SK-N-SH treated with all-trans-retinoic acid at 6 μM for 48 hours (cell line): ENCODE data around the gene COL6A1.
"Not testable (repeated sequence)": the region's sequence is repeated elsewhere in the genome, so short reads cannot be mapped to it uniquely, and the experiment has no call there.

ENCODE experiments used
- ATAC-seq: fragments of 200-7000 bp; cut with Tn5 transposase; 3 replicates; pipeline ENCODE4 v1.9.1; 2020; ENCODE audit warnings: mild to moderate bottlenecking, moderate library complexity
- ARNTL ChIP-seq: fragments of 450-650 bp; formaldehyde crosslinking; IDR thresholded peaks from 2 replicates; pipeline ENCODE4 v1.5.0; 2020; ENCODE audit warnings: low read depth, mild to moderate bottlenecking, moderate library complexity, borderline replicate concordance
- BACH2 ChIP-seq: fragments of 250-450 bp; sonication (Bioruptor Pico); IDR thresholded peaks from 2 replicates; pipeline ENCODE4 v1.9.0; 2021; ENCODE audit warnings: mild to moderate bottlenecking, borderline replicate concordance
- CREB5 ChIP-seq: fragments of 250-450 bp; sonication (Bioruptor Pico); IDR thresholded peaks from 2 replicates; pipeline ENCODE4 v1.5.1; 2020; ENCODE audit warnings: low read depth, mild to moderate bottlenecking, moderate library complexity
- CSDC2 ChIP-seq: fragments of 250-450 bp; sonication (Bioruptor Pico); IDR thresholded peaks from 2 replicates; pipeline ENCODE4 v1.5.0; 2020; ENCODE audit warnings: mild to moderate bottlenecking, moderate library complexity
- ESRRG ChIP-seq: fragments of 250-450 bp; sonication (Bioruptor Pico); IDR thresholded peaks from 2 replicates; pipeline ENCODE4 v1.6.1; 2021; ENCODE audit warnings: mild to moderate bottlenecking
- GLIS3 ChIP-seq: fragments of 250-450 bp; sonication (Bioruptor Pico); IDR thresholded peaks from 2 replicates; pipeline ENCODE4 v1.5.0; 2020; ENCODE audit warnings: mild to moderate bottlenecking, moderate library complexity
- OSR1 ChIP-seq: fragments of 250-450 bp; sonication (Bioruptor Pico); IDR thresholded peaks from 2 replicates; pipeline ENCODE4 v1.8.0; 2022; ENCODE audit warnings: moderate library complexity, mild to moderate bottlenecking, inconsistent platforms
- PATZ1 ChIP-seq: fragments of 250-450 bp; sonication (Bioruptor Pico); IDR thresholded peaks from 2 replicates; pipeline ENCODE4 v1.8.0; 2020; ENCODE audit warnings: mild to moderate bottlenecking, moderate library complexity, borderline replicate concordance
- RARB ChIP-seq: fragments of 250-450 bp; sonication (Bioruptor Pico); IDR thresholded peaks from 2 replicates; pipeline ENCODE4 v1.8.0; 2021; ENCODE audit warnings: mild to moderate bottlenecking, moderate library complexity
- SNAI2 ChIP-seq: fragments of 250-450 bp; sonication (Bioruptor Pico); IDR thresholded peaks from 2 replicates; pipeline ENCODE4 v1.5.0; 2020; ENCODE audit warnings: mild to moderate bottlenecking, moderate library complexity
- TCF4 ChIP-seq: fragments of 250-450 bp; sonication (Bioruptor Pico); IDR thresholded peaks from 2 replicates; pipeline ENCODE4 v1.8.0; 2021; ENCODE audit warnings: mild to moderate bottlenecking, moderate library complexity, borderline replicate concordance
- TOX ChIP-seq: fragments of 250-450 bp; sonication (Bioruptor Pico); IDR thresholded peaks from 2 replicates; pipeline ENCODE4 v1.8.0; 2021; ENCODE audit warnings: mild to moderate bottlenecking, moderate library complexity, borderline replicate concordance
- TSHZ2 ChIP-seq: fragments of 250-450 bp; sonication (Bioruptor Pico); IDR thresholded peaks from 2 replicates; pipeline ENCODE4 v1.5.0; 2020; ENCODE audit warnings: mild to moderate bottlenecking, moderate library complexity
- ZC3H10 ChIP-seq: fragments of 250-450 bp; sonication (Bioruptor Pico); IDR thresholded peaks from 2 replicates; pipeline ENCODE4 v1.5.1; 2021; ENCODE audit warnings: mild to moderate bottlenecking, moderate library complexity
- ZFP30 ChIP-seq: fragments of 450-650 bp; formaldehyde crosslinking; IDR thresholded peaks from 2 replicates; pipeline ENCODE4 v1.5.0; 2022; ENCODE audit warnings: mild to moderate bottlenecking, moderate library complexity
- ZNF565 ChIP-seq: fragments of 450-650 bp; formaldehyde crosslinking; conservative IDR thresholded peaks from 2 replicates; pipeline ENCODE4 v1.5.0; 2020; ENCODE audit warnings: low read depth, mild to moderate bottlenecking, moderate library complexity
- ZNF70 ChIP-seq: fragments of 450-650 bp; formaldehyde crosslinking; IDR thresholded peaks from 2 replicates; pipeline ENCODE4 v1.5.0; 2020; ENCODE audit warnings: mild to moderate bottlenecking, moderate library complexity
- ZNF8 ChIP-seq: fragments of 450-650 bp; formaldehyde crosslinking; IDR thresholded peaks from 2 replicates; pipeline ENCODE4 v1.5.0; 2020; ENCODE audit warnings: mild to moderate bottlenecking, moderate library complexity

COL6A1 gene

GRCh38 chr21:46041183-46041582, 59.6 kb downstream of the COL6A1 start:
- TF ChIP-seq ZFP30 (CRISPR knock-in tag) (no peak), TSHZ2 (CRISPR knock-in tag) (no peak), PATZ1 (CRISPR knock-in tag) (no peak), ESRRG (CRISPR knock-in tag) (no peak)
- no peak for ATAC-seq

- TF ChIP-seq CREB5 (CRISPR knock-in tag) (no peak), SNAI2 (CRISPR knock-in tag) (no peak), PATZ1 (CRISPR knock-in tag) (no peak), ZNF70 (CRISPR knock-in tag) (no peak), TOX (no peak), RARB (no peak), ZFP30 (CRISPR knock-in tag) (no peak), TCF4 (no peak), GLIS3 (CRISPR knock-in tag) (no peak), ARNTL (CRISPR knock-in tag) (no peak), OSR1 (CRISPR knock-in tag) (no peak), ZNF8 (no peak), ZC3H10 (CRISPR knock-in tag) (no peak), CSDC2 (CRISPR knock-in tag) (no peak)
- ATAC-seq = no peak
These were observed 63.6 kb downstream of the COL6A1 start for GRCh38 chr21:46045154-46045553.

- no peak for ATAC-seq
- TF ChIP-seq TSHZ2 (CRISPR knock-in tag) (no peak), CREB5 (CRISPR knock-in tag) (no peak), ZNF565 (CRISPR knock-in tag) (no peak), GLIS3 (CRISPR knock-in tag) (no peak), SNAI2 (CRISPR knock-in tag) (no peak), BACH2 (no peak), ZC3H10 (CRISPR knock-in tag) (no peak), ZFP30 (CRISPR knock-in tag) (no peak), TCF4 (no peak), ZNF70 (CRISPR knock-in tag) (no peak)
These were observed 64.9 kb downstream of the COL6A1 start for GRCh38 chr21:46046471-46046870.

- not testable (repeated sequence) for ATAC-seq
These were observed 65.3 kb downstream of the COL6A1 start for GRCh38 chr21:46046906-46047305.
